H9 (cell line): ENCODE data around the gene KPTN. TPM values are rescaled to one million over a fixed set of nuclear protein-coding genes. Genes with fewer than 3 reads are reported as not detected.
A peak's percentile ranks its signal among the peaks of the same experiment; 100 is the strongest.

Experiments
- DNase-seq: peaks from one replicate; pipeline ENCODE4 v3.0.0-alpha.2; 2017
- H2AFZ ChIP-seq: one replicate; pipeline ENCODE4 v1.6.1; 2013; ENCODE audit warnings: mild to moderate bottlenecking, low read length, control low read depth, moderate library complexity
- H2AK5ac ChIP-seq: 2 replicates; pipeline ENCODE4 v1.6.1; 2013; ENCODE audit warnings: low read length, control low read depth, mixed read lengths; ENCODE audit not compliant: insufficient read length
- H2BK120ac ChIP-seq: one replicate; pipeline ENCODE4 v1.6.1; 2013; ENCODE audit warnings: low read depth, mild to moderate bottlenecking, low read length, control low read depth, inconsistent platforms; ENCODE audit not compliant: poor library complexity, severe bottlenecking
- H2BK12ac ChIP-seq: 2 replicates; pipeline ENCODE4 v1.6.1; 2013; ENCODE audit warnings: low read length, control low read depth, mixed read lengths, low read depth; ENCODE audit not compliant: insufficient read length
- H2BK15ac ChIP-seq: 2 replicates; pipeline ENCODE4 v1.6.1; 2013; ENCODE audit warnings: low read depth, low read length, control low read depth
- H2BK20ac ChIP-seq: one replicate; pipeline ENCODE4 v1.6.1; 2013; ENCODE audit warnings: low read depth, mild to moderate bottlenecking, low read length, control low read depth, inconsistent platforms; ENCODE audit not compliant: poor library complexity, severe bottlenecking
- H2BK5ac ChIP-seq: 2 replicates; pipeline ENCODE4 v1.6.1; 2013; ENCODE audit warnings: low read length, control low read depth, mixed read lengths; ENCODE audit not compliant: insufficient read length
- H3K14ac ChIP-seq: 2 replicates; pipeline ENCODE4 v1.6.1; 2013; ENCODE audit warnings: low read length, control low read depth; ENCODE audit not compliant: insufficient read depth
- H3K18ac ChIP-seq: 2 replicates; pipeline ENCODE4 v1.6.1; 2013; ENCODE audit warnings: low read depth, mild to moderate bottlenecking, mixed read lengths, low read length, control low read depth; ENCODE audit not compliant: insufficient read length
- H3K23ac ChIP-seq: 2 replicates; pipeline ENCODE4 v1.6.1; 2013; ENCODE audit warnings: low read length, control low read depth, mixed read lengths, low read depth; ENCODE audit not compliant: insufficient read length
- H3K23me2 ChIP-seq: 2 replicates; pipeline ENCODE4 v1.6.1; 2013; ENCODE audit warnings: low read depth, mild to moderate bottlenecking, mixed read lengths, low read length, control low read depth; ENCODE audit not compliant: insufficient read length, poor library complexity, severe bottlenecking
- H3K27ac ChIP-seq: 2 replicates; pipeline ENCODE4 v1.5.1; 2013; ENCODE audit warnings: low read length, control low read depth, mixed read lengths, low read depth; ENCODE audit not compliant: insufficient read length
- H3K27me3 ChIP-seq: 2 replicates; pipeline ENCODE4 v1.6.1; 2013; ENCODE audit warnings: low read length, control low read depth, inconsistent platforms; ENCODE audit not compliant: insufficient read depth
- H3K4ac ChIP-seq: 2 replicates; pipeline ENCODE4 v1.6.1; 2013; ENCODE audit warnings: low read depth, mild to moderate bottlenecking, control low read depth, inconsistent platforms, low read length, moderate library complexity
- H3K4me1 ChIP-seq: 2 replicates; pipeline ENCODE4 v1.6.1; 2013; ENCODE audit warnings: low read length, control low read depth, inconsistent platforms; ENCODE audit not compliant: insufficient read depth
- H3K4me2 ChIP-seq: 2 replicates; pipeline ENCODE4 v1.6.1; 2013; ENCODE audit warnings: low read length, control low read depth, mixed read lengths; ENCODE audit not compliant: insufficient read length, insufficient read depth
- H3K56ac ChIP-seq: 2 replicates; pipeline ENCODE4 v1.6.1; 2013; ENCODE audit warnings: low read depth, mild to moderate bottlenecking, mixed read lengths, low read length, control low read depth; ENCODE audit not compliant: insufficient read length
- H3K79me1 ChIP-seq: 2 replicates; pipeline ENCODE4 v1.6.1; 2013; ENCODE audit warnings: low read depth, mild to moderate bottlenecking, moderate library complexity, low read length, control low read depth, inconsistent platforms; ENCODE audit not compliant: insufficient read depth, poor library complexity, severe bottlenecking
- H3K79me2 ChIP-seq: 2 replicates; pipeline ENCODE4 v1.6.1; 2013; ENCODE audit warnings: low read length, control low read depth, inconsistent platforms; ENCODE audit not compliant: insufficient read depth
- H3K9ac ChIP-seq: 2 replicates; pipeline ENCODE4 v1.6.1; 2013; ENCODE audit warnings: low read length, control low read depth, mixed read lengths; ENCODE audit not compliant: insufficient read length; ENCODE audit errors: extremely low read depth
- H3K9me3 ChIP-seq: one replicate; pipeline ENCODE4 v1.6.1; 2013; ENCODE audit warnings: low read depth, low read length, inconsistent platforms; ENCODE audit not compliant: control insufficient read depth
- H3T11ph ChIP-seq: one replicate; pipeline ENCODE4 v1.6.1; 2013; ENCODE audit warnings: mild to moderate bottlenecking, low read length, control low read depth, inconsistent platforms
- H4K20me1 ChIP-seq: one replicate; pipeline ENCODE4 v1.6.1; 2013; ENCODE audit not compliant: control insufficient read depth, insufficient read length, insufficient read depth
- H4K5ac ChIP-seq: 2 replicates; pipeline ENCODE4 v1.6.1; 2013; ENCODE audit warnings: low read depth, mild to moderate bottlenecking, mixed read lengths, low read length, control low read depth; ENCODE audit not compliant: insufficient read length
- H4K8ac ChIP-seq: replicated peaks from 2 replicates; pipeline ENCODE4 v1.6.1; 2013; ENCODE audit warnings: low read length, control low read depth, mixed read lengths, low read depth; ENCODE audit not compliant: insufficient read length
- H4K91ac ChIP-seq: 2 replicates; pipeline ENCODE4 v1.6.1; 2013; ENCODE audit warnings: low read depth, mild to moderate bottlenecking, moderate library complexity, mixed read lengths, low read length, control low read depth; ENCODE audit not compliant: insufficient read length
- H3K27ac Mint-ChIP-seq, 3 experiments: 2 replicates in 2 of 3; 3 replicates in 1 of 3; pipeline ENCODE4 v1.8.0; 2020 to 2021; ENCODE audit warnings: mixed read lengths in 3 of 3, mild to moderate bottlenecking in 1 of 3, moderate library complexity in 1 of 3
- H3K27me3 Mint-ChIP-seq: 2 replicates; pipeline ENCODE4 v1.8.0; 2021; ENCODE audit warnings: low read depth, mild to moderate bottlenecking, moderate library complexity, mixed read lengths
- H3K36me3 Mint-ChIP-seq, 3 experiments: 2 replicates in 2 of 3; 3 replicates in 1 of 3; pipeline ENCODE4 v1.8.0; 2020 to 2021; ENCODE audit warnings: low read depth in 3 of 3, mixed read lengths in 3 of 3; ENCODE audit not compliant: insufficient read depth in 1 of 3
- H3K4me1 Mint-ChIP-seq, 2 experiments: 2 replicates each; pipeline ENCODE4 v1.8.0; 2020; ENCODE audit warnings: mixed read lengths in 2 of 2
- H3K4me3 Mint-ChIP-seq, 2 experiments: 2 replicates in 1 of 2; 3 replicates in 1 of 2; pipeline ENCODE4 v1.8.0; 2020 to 2021; ENCODE audit warnings: mild to moderate bottlenecking in 2 of 2, mixed read lengths in 2 of 2, moderate library complexity in 1 of 2
- H3K9me3 Mint-ChIP-seq, 2 experiments: 2 replicates in 1 of 2; 3 replicates in 1 of 2; pipeline ENCODE4 v1.8.0; 2020; ENCODE audit warnings: mild to moderate bottlenecking in 2 of 2, mixed read lengths in 2 of 2, moderate library complexity in 1 of 2
- WGBS: extraction: QIAGEN DNeasy Blood & Tissue Kit; methylation state at CpG from one replicate; pipeline ENCODE4 v1.1.7; 2013; ENCODE audit warnings: missing lambda C conversion rate, low lambda C conversion rate, mixed read lengths; ENCODE audit not compliant: insufficient read length; ENCODE audit errors: extremely low coverage; 5-methylcytosine and 5-hydroxymethylcytosine counted together
- total RNA-seq: library from RNA; stranded (reverse); gene quantifications from 2 replicates; pipeline ENCODE4 v1.2.1, GENCODE V29; 2021
- TF ChIP-seq, protein P1 (sequence below): fragments of 200-600 bp; sonication (generic); conservative IDR thresholded peaks from 3 replicates; pipeline ENCODE4 v1.8.0; 2021; ENCODE audit warnings: antibody characterized with exemption, mild to moderate bottlenecking

KPTN gene
- total RNA-seq, 1 experiment from 2014 or later = 35.4 TPM

DNA sequence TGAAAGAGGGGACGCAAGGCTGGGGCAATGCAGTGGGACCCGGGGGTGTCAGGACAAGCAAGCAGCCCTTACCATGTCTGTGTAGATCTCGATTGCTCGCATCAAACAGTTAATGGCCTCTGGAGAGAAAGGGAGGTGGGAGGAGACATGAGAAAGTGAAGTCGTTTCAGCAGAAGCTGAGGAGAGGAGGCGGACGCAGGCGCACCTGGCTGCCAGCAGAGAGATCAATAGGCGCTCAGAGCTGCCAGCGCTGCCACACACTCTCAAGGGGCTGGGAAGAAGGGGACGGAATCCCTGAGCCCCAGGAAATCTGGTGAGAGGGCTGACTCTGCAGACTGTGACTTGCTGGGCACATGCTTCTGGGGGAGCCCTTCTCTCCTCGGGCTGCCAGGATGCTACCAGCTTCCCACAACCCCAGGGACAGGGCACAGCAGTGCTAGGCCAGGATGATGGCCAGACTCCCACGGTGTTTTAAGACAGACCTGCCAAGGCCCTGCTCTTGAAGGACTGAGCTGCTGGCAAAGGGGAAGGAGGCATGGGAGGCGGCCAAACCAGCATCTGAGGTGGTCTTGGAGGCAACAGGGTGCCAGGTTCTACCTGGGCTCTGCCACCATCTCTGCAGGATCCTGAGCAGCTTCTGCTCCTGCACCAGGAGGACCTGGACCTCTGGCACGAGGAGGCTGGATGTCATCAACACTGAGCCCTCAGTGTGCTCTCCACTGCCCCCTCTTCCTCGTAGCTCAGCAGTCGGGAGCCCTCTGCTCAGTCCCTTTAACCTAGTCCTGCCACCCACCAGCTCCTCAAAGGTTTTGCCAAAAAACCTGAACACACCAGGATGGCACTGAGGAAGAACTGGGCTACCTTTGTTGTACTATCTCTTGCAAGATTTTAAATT, 11.7 kb upstream of the KPTN start:
- H3K27ac Mint-ChIP-seq = peak overlapping the region in 1 of 3 experiments; percentile 83; a peak in 2 of 7 replicates
- H3K9me3 Mint-ChIP-seq = no peaks in the 10 kb centered on the region
- H4K8ac ChIP-seq = no peak overlapping the region
- H3K9me3 ChIP-seq = no peaks in the 10 kb centered on the region
- no peaks in the 10 kb centered on the region for H3K79me1 ChIP-seq
- peaks cover 3 to 16% (median 10%) of the 10 kb centered on the region in 3 experiments; a peak in 5 of 7 replicates for H3K36me3 Mint-ChIP-seq
- H3K23ac ChIP-seq = no peak overlapping the region
- no peaks in the 10 kb centered on the region for H3K79me2 ChIP-seq
- no peak overlapping the region for H3K4me2 ChIP-seq
- no peak overlapping the region for H2BK5ac ChIP-seq
- H2BK15ac ChIP-seq = no peak overlapping the region
- no peak overlapping the region; the same call in 1 of the 2 replicates for H3K14ac ChIP-seq
- no peak overlapping the region for H2AFZ ChIP-seq
- no peak for DNase-seq
- no peaks in the 10 kb centered on the region for H3K27me3 Mint-ChIP-seq
- H3K23me2 ChIP-seq = no peaks in the 10 kb centered on the region
- H2BK12ac ChIP-seq = no peak overlapping the region
- no peak overlapping the region for H3K18ac ChIP-seq
- no peaks in the 10 kb centered on the region for H4K20me1 ChIP-seq
- H3K4me1 Mint-ChIP-seq = peaks cover 0 to 30% of the 10 kb centered on the region in 2 experiments; a peak in 2 of 4 replicates
- H2BK20ac ChIP-seq = no peak overlapping the region
- no peak overlapping the region for H3K27ac ChIP-seq
- no peak overlapping the region for H3K4me3 Mint-ChIP-seq
- no peak overlapping the region for H4K91ac ChIP-seq
- no peaks in the 10 kb centered on the region; the same call in 1 of the 2 replicates for H3K4me1 ChIP-seq
- H2AK5ac ChIP-seq = no peak overlapping the region
- H3K9ac ChIP-seq = no peak overlapping the region
- no peak overlapping the region for H4K5ac ChIP-seq
- no peaks in the 10 kb centered on the region for H3K27me3 ChIP-seq
- no peak overlapping the region for H3T11ph ChIP-seq
- TF ChIP-seq, protein P1, sequence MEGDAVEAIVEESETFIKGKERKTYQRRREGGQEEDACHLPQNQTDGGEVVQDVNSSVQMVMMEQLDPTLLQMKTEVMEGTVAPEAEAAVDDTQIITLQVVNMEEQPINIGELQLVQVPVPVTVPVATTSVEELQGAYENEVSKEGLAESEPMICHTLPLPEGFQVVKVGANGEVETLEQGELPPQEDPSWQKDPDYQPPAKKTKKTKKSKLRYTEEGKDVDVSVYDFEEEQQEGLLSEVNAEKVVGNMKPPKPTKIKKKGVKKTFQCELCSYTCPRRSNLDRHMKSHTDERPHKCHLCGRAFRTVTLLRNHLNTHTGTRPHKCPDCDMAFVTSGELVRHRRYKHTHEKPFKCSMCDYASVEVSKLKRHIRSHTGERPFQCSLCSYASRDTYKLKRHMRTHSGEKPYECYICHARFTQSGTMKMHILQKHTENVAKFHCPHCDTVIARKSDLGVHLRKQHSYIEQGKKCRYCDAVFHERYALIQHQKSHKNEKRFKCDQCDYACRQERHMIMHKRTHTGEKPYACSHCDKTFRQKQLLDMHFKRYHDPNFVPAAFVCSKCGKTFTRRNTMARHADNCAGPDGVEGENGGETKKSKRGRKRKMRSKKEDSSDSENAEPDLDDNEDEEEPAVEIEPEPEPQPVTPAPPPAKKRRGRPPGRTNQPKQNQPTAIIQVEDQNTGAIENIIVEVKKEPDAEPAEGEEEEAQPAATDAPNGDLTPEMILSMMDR = no peak
- no peak overlapping the region for H3K4ac ChIP-seq
- no peak overlapping the region for H3K56ac ChIP-seq
- no CpG with 5 or more reads among the region's 17 CpGs for WGBS
- H2BK120ac ChIP-seq = no peak overlapping the region
